HG03575 (cell line): ENCODE measurements around the gene PRKG2.
"Not testable (repeated sequence)": the region's sequence is repeated elsewhere in the genome, so short reads cannot be mapped to it uniquely, and the experiment has no call there.

ENCODE experiments used
- ATAC-seq: cut with Tn5 transposase; IDR thresholded peaks from one replicate; pipeline ENCODE4 v1.9.1; 2021; ENCODE audit not compliant: unreplicated experiment, insufficient number of reproducible peaks, low FRiP score; ENCODE audit errors: extremely low read depth

The PRKG2 gene, protein sequence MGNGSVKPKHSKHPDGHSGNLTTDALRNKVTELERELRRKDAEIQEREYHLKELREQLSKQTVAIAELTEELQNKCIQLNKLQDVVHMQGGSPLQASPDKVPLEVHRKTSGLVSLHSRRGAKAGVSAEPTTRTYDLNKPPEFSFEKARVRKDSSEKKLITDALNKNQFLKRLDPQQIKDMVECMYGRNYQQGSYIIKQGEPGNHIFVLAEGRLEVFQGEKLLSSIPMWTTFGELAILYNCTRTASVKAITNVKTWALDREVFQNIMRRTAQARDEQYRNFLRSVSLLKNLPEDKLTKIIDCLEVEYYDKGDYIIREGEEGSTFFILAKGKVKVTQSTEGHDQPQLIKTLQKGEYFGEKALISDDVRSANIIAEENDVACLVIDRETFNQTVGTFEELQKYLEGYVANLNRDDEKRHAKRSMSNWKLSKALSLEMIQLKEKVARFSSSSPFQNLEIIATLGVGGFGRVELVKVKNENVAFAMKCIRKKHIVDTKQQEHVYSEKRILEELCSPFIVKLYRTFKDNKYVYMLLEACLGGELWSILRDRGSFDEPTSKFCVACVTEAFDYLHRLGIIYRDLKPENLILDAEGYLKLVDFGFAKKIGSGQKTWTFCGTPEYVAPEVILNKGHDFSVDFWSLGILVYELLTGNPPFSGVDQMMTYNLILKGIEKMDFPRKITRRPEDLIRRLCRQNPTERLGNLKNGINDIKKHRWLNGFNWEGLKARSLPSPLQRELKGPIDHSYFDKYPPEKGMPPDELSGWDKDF

DNA sequence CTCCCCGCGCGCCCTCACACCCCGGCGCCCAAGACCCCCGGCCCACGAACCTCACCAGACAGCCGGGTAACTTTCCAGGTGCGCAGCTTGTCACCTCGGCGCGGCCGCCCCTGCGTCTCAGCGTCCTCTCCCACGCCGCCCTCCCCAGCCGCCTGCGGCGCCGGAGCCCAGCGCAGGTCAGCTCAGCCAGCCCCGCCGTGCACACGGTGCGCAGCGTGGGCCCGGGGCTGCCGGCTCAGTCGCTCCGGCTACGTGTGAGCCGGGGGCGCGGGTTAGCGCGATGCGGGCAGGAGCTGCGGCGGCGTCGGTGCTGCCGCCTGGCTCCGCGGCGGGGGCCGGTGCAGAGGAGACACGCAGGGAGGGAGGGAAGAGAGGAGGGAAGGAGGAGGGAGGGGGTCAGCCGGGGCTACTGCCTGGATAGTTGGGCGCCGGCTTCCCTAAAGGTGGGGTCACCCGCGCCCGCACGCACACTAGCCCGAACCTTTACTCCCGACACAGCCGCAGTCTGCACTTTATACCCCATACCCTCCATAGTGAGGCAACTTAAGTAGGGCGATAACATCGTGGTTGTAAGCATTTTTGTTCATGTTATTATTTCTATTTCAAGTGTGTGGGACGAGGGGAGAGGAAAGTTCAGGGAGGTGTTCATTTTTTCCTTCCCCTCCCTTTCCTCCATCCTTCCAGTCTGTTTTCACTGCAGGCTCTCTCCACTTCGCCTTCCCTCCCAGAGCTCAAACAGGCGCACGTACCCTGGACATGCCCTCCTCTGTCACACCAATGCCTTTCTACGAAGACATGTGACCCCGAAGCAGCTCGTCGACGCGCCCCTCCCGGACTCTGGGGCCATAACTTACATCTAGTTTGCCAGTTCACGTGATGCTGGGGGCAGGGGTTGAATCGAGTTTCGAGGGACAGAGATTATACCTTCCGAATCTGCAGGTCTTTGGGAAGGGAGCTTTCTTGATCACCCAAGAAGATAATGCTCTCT, at the start of gene PRKG2:
Gene PRKG2, minus strand, starts transcription at position 342 of the 988 bp plus-strand sequence. CDS start 10,175 bp downstream, outside the sequence.
- ATAC-seq, result no peak

DNA sequence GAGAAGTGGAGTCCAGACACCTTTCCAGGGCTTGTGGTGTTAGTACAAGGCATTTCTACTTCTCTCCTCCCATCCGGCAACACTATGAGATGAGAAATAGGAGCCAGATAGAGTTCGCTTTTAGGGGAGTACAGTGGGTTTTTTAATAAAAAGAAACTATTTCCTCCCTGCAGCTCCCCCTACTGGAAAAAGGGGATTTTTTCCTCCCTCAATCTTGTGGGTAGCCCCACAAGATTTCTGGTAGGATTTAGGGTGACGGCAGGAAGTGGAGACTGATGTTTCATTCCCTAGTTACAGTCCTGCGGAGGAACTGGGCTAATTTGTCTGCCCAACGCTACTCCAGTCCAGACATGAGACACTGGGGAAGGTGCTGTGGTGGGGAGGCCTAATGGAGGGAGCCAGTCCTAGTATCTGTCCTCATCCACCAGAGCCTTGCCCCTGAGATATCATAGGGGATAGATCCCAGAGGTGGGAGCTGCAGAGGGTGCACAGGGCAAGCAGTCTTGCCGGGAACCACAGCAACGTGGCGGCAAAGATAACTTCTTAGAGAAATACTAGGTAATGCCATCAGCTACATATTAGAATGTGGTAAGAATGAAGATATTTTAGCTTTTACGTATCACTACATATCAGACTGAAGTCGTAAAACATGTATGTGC, 45.5 kb upstream of the PRKG2 start:
- no peak for ATAC-seq

DNA sequence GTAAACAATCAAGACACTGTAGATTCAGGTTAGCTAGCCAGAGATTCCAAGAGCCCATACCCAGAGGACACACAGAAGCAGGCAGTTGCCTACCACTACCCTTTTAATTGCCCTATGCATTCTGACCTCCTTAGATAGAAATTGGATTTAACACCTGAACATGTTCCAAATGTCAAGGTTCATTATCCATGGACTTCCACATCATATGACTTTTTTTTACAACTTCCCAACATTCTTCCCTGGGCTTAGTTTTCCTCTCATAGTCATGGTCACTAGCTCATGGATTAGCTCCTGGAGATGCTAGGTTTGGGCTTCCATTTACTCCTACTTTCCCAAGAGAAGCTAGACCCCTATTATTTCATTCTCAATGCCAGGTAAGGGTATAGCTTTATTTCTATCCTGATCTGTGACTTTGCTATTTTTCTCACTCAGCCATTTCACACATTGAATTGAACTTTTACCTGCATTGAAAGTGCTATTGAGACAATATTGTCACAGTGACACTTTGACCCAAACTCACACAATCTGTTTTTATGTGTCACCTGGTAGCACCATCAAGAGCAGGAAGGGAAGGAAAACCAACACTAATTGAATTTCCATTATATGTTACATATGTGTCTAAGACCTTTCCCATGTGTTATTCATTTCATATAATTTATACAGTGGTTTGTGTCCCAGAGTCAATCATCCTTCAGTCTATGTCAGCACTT, 44.0 kb upstream of the PRKG2 start:
- no peak for ATAC-seq

DNA sequence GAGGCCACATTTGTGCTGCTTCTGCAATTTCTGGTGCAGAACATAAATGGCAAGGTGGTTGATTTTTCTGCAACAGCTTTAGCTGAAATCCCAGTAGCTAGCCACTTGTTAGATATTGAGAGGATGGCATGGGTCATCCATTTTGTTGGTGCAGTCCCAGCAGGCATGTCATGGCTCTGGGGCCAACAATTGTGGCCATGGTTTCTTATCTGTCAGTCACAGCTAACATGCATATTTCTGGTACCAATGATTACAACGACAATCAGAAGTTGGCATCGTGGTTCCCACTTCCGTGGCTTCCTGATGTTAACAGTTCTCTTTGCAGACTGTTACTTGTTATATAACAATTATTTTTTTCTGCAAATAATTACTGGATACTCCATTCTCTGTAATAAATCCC, 42.8 kb upstream of the PRKG2 start:
- no peak for ATAC-seq

DNA sequence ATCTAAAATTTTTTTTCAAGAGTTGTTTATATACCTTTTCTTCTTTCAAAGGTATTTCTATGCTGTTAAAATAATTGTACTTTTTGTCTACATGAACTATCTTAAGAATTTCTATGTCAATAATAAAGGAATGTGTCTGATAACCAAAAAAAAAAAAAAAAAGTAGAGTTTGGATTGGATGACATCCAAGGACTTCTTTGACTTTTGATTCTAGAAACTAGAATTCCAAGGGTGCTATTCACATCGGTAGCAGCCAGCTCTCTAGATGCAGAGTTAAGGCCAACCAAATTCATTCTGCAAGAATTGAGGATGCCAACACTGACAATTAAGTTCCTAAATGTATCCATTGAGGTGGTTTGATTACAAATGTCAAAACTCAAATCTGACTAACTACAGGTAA, 42.0 kb upstream of the PRKG2 start:
- ATAC-seq, result no peak

DNA sequence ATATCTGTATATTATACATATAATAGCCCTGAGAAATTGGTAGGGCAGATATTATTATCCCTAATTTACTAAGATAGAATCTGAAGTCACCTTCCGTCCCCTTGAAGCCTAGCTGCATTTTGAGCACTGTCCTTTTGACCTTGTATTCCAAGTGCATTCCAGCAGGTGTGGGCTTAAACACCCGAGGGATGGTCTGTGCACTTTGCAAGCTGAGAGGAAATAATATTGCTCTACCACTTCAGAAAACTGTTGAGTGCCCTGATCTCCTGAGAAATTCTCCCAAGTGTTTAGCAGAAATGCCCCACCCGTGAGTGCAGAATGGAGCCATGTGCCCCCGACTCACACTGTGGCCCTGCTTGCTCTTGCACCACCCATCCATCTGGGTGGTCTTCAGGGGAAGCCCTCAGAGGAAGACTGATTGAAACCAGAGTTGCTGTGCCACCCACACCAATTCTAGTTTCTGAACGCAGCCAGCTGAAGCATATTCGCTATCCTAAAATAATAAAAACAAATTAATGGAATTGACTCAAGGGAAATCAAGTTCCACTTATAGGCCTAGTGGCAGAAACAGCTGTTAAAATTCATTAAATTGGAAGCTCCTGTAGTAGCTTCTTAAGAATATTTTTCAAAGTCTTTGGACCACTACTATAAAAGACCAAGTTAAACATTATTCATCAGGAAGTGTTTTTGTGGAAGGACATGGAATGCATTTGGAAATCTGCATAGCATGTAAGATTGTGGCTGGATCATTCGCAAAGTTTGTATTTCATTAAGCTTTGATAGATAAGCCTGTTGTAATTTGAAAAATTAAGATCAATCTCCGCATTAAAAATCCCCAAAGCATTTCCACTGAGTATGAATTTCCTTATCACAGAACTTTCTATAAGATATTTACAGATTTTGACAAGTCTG, 41.3 kb upstream of the PRKG2 start:
- ATAC-seq, result no peak

DNA sequence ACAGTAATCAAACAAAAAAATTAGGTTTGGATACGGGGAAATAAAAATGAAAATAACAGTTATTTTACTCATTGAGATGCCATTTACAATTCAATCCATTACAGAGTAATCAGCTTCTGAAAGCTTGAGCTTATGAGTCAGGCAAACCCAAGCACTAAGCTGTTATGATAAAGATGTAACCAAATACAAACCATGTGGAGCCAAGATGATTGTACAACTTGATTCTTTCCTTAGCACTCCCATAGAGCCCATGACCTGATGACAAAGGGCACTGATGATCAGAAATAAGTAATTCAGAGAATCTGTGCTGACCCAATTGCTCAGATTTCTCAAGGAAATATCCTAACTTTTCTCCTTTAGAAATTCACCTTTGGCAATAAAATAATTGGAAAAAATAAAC, 40.5 kb upstream of the PRKG2 start:
- no peak for ATAC-seq

DNA sequence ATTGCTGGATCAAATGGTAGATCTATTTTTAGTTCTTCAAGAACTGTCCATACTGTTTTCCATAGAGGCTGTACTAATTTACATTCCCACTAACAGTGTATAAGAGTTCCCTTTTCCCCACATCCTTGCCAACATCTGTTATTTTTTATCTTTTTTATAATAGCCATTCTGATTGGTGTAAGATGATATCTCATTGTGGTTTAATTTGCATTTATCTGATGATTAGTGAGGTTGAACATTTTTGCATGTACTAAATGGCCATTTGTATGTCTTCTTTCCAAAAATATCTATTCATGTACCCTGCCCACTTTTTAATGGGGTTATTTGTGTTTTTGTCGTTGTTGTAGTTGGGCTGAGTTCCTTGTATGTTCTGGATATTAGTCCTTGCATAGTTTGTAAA, 35.4 kb upstream of the PRKG2 start:
- ATAC-seq, result no peak

DNA sequence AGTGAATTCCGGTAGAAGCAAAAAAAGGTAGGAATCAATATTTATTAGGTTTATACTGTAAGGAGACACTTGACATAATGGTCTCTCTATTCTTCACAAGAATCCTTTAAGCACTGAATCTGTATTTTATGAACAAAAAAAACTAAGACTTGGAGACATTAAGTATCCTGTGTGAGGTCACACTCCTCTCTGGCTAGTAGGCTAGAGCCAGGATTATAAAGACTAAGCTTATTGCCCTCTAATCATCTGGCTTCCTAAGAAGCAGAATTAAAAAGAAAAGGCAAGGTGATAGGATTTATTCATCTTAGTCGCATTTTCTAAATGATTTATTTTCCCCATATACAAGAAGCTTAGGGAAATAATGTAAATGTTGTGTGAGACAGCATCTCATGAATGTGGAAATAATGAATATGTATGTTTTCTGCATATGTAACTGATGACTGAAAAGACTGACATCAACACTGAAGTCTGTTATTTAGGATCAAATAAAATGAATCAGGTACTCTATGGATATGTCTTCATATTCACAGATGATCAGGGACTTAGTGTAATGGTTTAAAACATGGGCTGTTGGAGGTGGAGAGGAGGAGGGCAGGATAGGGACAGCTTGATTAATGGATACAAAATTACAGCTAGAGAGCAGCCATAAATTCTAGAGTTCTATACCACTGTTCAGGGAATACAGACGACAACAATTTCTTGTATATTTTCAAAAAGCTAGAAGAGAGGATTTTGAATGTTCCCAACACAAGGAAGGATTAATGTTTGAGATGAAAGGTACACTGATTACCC, 30.4 kb upstream of the PRKG2 start:
- no peak for ATAC-seq

DNA sequence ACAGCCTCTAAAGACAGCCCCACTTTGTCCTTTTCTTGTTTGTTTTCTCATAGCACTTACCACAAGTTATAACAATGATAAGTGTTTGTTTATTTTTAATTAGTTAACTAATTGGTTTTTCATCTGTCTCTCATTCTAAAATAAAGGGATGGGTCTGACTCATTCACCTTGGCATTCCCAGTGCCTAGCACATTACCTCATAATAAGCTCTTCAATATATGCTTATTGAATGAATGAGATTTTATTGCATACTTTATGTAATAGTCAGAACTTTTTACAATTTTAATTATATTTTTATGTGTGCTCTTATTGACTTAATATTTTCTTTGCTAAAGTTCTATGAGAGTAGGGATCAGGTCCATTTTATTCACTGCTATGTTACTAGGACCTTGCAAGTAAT, 22.8 kb upstream of the PRKG2 start:
- no peak for ATAC-seq

DNA sequence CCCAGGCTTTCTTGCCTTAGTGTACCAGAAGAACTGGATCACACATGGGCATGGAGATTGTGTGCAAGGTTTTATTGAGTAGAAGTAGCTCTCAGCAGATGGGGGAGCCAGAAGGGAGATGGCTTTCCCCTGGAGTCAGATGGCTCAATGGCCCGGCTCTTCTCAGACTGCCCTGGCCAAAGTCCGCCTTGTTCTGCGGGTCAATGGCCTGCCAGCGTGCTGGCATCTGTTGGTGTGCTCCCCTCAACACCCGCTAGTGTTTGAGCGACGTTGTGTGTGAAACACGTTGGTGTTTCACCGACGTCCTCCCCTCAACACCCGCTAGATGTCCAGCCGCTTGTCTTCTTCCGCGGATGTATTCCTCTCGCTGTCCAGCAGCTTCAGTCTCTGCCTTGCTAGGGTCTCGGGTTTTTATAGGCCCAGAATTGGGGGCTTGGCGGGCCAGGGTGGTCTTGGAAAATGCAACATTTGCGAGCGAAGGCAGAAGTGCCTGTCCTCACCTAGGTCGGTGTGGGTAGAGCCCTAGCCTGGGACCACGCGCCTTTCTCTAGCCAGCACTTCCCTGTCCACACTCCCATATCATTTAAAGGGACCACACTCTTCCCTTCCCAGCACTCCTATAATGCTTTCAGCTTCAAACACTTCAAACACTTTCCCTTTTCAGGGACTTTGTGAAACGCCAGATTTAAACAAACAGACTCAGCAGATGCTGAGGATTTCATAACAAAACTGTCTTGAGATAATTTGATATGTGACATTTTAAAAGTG, 21.1 kb upstream of the PRKG2 start:
- no peak for ATAC-seq

DNA sequence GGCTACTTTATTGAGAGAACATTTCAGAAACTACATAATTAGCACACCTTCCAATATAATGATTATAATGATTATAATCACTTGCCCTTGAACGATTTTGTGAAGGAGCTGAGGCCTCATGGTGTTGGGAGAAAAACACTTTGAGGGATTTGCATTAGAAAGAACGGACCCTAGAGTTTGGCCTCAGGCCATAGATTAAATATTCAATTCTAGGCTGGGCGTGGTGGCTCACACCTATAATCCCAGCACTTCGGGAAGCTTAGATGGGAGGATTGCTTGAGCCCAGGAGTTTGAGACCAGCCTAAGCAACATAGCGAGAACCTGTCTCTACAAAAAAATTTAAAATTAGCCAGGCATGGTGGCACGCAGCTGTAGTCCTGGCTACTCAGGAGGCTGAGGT, 12.9 kb upstream of the PRKG2 start:
- no peak for ATAC-seq

DNA sequence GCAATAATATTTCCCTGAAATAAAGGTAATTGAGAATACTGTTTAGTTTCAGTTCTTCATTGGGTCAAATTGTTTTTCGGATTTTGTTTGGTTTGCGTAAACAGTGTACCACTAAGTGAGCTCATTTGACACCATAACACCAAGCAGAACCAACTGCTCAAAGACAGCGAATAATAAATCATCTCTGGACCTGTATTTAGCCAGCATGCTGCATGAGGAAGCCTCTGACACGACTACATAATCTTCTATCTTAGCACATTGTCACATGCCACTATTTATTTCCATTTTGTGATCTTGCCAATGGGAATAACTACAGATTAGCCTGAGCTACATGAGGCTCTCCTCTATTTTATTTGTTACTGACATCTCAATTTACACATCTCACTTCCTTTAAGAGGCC, 12.1 kb upstream of the PRKG2 start:
- ATAC-seq, result no peak

DNA sequence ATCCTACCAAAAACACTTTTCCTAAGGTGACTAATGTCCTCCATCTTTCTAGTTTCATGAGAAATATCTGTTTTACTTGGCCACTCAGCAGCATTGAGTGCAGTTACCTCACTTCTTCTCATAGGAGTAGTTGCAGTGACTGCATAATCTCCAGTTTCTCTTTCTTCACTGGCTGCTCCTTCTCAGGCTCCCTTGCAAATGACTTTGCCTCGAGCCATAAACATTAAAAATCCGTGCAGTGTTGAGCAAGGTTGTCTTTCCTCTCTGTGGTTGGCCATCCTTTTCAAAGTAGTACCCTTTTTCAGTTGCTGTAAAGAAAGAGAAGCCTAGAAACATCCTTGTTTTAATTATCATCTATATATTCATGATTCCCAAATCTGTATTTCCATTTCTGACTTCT, 10.2 kb upstream of the PRKG2 start:
- no peak for ATAC-seq

DNA sequence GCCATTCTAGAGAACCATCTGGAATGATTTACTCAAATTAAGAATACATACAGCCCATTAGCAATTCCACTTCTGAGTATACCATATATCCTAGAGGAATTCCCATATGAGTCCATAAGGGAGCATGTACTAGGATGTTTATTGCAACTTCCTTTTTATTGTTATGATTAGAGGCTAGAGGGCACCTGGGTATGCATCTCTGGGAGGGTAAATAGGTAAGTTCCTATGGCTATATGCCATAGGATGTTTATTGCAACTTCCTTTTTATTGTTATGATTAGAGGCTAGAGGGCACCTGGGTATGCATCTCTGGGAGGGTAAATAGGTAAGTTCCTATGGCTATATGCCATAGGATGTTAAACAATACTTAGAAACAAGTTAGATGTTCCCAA, 7.1 kb upstream of the PRKG2 start:
- ATAC-seq, result not testable (repeated sequence)
